SK-N-SH (cell line): ENCODE data around the gene RPIA.
"Not testable (repeated sequence)": the region's sequence is repeated elsewhere in the genome, so short reads cannot be mapped to it uniquely, and the experiment has no call there.

Source experiments
- EP300 ChIP-seq, 2 experiments: IDR thresholded peaks; 2 replicates each; pipeline versions ENCODE4 v1.4.0 to v1.6.1; 2012; ENCODE audit warnings: borderline replicate concordance in 1 of 2, low read depth in 1 of 2, low read length in 1 of 2
- GABPA ChIP-seq: IDR thresholded peaks from 2 replicates; pipeline ENCODE4 v1.4.0; 2012; ENCODE audit warnings: low read depth, mild to moderate bottlenecking
- JUND ChIP-seq: IDR thresholded peaks from 2 replicates; pipeline ENCODE4 v1.4.0; 2012
- MXI1 ChIP-seq: IDR thresholded peaks from 2 replicates; pipeline ENCODE4 v1.6.1; 2012; ENCODE audit warnings: mild to moderate bottlenecking, low read depth, low read length, improper control_type of control experiment
- RFX5 ChIP-seq: IDR thresholded peaks from 2 replicates; pipeline ENCODE4 v1.6.1; 2012; ENCODE audit warnings: mild to moderate bottlenecking, improper control_type of control experiment, low read length
- SMC3 ChIP-seq: IDR thresholded peaks from 2 replicates; pipeline ENCODE4 v1.6.1; 2012; ENCODE audit warnings: low read depth, low read length, improper control_type of control experiment
- TAF1 ChIP-seq: IDR thresholded peaks from 2 replicates; pipeline ENCODE4 v1.6.1; 2012; ENCODE audit warnings: low read depth, mild to moderate bottlenecking, low read length, moderate library complexity, borderline replicate concordance
- TCF12 ChIP-seq: IDR thresholded peaks from 2 replicates; pipeline ENCODE4 v1.4.0; 2012
- TF ChIP-seq, protein P1 (sequence below): fragments of 200-600 bp; sonication (generic); IDR thresholded peaks from 2 replicates; pipeline ENCODE4 v1.6.1; 2017; ENCODE audit warnings: antibody characterized with exemption, mild to moderate bottlenecking, moderate library complexity
- TF ChIP-seq, protein P2 (sequence below): fragments of 150-350 bp; IDR thresholded peaks from 2 replicates; pipeline ENCODE4 v1.6.1; 2017; ENCODE audit warnings: antibody characterized with exemption, low read length, low read depth, borderline replicate concordance

DNA sequence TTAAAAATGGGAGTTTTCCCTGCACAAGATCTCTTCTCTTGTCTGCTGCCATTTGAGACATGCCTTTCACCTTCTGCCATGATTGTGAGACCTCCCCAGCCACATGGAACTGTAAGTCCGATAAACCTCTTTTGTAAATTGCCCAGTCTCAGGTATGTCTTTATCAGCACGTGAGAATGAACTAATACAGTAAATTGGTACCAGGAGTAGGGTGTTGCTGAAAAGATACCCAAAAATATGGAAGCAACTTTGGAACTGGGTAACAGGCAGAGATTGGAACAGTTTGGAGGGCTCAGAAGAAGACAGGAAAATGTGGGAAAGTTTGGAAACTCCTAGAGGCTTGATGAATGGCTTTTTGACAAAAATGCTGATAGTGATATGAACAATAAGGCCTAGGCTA, 67.2 kb downstream of the RPIA start:
- TF ChIP-seq, protein P1, sequence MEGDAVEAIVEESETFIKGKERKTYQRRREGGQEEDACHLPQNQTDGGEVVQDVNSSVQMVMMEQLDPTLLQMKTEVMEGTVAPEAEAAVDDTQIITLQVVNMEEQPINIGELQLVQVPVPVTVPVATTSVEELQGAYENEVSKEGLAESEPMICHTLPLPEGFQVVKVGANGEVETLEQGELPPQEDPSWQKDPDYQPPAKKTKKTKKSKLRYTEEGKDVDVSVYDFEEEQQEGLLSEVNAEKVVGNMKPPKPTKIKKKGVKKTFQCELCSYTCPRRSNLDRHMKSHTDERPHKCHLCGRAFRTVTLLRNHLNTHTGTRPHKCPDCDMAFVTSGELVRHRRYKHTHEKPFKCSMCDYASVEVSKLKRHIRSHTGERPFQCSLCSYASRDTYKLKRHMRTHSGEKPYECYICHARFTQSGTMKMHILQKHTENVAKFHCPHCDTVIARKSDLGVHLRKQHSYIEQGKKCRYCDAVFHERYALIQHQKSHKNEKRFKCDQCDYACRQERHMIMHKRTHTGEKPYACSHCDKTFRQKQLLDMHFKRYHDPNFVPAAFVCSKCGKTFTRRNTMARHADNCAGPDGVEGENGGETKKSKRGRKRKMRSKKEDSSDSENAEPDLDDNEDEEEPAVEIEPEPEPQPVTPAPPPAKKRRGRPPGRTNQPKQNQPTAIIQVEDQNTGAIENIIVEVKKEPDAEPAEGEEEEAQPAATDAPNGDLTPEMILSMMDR = not testable (repeated sequence)
- TF ChIP-seq EP300 (IDR thresholded peaks at IDR 0.05; ENCODE audit: borderline replicate concordance in 1 of 2, low read depth in 1 of 2, low read length in 1 of 2); TAF1; JUND; MXI1; GABPA; SMC3; TCF12; RFX5: not testable (repeated sequence)
- TF ChIP-seq, protein P2, sequence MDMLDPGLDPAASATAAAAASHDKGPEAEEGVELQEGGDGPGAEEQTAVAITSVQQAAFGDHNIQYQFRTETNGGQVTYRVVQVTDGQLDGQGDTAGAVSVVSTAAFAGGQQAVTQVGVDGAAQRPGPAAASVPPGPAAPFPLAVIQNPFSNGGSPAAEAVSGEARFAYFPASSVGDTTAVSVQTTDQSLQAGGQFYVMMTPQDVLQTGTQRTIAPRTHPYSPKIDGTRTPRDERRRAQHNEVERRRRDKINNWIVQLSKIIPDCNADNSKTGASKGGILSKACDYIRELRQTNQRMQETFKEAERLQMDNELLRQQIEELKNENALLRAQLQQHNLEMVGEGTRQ = not testable (repeated sequence)
